ENCODE results near the gene STX16.

STX16 gene

GRCh38 chr20:58650776-58651558, at the start of gene STX16:
Gene STX16, plus strand, starts transcription at chr20:58651283. Its CDS starts 724 bp downstream, at chr20:58652007.
- peak; percentile 74 for DNase-seq (ENCODE audit: low read depth)

DNA sequence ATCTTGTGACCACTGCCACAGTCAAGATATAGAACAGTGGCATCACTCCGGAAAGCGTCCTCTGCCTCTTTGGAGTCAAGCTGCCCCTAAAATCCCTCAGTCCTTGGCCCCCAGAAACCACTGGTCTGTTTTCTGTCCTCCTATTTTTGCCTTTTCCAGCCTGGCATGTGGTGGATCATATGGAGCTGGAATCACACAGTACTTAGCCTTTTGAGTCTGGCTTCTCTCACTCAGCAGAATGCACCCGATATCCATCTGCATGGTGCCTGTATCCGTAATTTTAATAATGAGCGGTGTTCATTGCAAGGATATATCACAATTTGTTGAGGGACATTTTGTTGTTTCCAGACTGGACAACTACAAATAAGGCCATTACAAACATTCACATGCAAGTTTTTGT, 49.0 kb upstream of the STX16 start:
- no peak for DNase-seq (ENCODE audit: low read depth)

GRCh38 chr20:58603721-58604120, 47.4 kb upstream of the STX16 start:
- DNase-seq (ENCODE audit: low read depth) = no peak

DNA sequence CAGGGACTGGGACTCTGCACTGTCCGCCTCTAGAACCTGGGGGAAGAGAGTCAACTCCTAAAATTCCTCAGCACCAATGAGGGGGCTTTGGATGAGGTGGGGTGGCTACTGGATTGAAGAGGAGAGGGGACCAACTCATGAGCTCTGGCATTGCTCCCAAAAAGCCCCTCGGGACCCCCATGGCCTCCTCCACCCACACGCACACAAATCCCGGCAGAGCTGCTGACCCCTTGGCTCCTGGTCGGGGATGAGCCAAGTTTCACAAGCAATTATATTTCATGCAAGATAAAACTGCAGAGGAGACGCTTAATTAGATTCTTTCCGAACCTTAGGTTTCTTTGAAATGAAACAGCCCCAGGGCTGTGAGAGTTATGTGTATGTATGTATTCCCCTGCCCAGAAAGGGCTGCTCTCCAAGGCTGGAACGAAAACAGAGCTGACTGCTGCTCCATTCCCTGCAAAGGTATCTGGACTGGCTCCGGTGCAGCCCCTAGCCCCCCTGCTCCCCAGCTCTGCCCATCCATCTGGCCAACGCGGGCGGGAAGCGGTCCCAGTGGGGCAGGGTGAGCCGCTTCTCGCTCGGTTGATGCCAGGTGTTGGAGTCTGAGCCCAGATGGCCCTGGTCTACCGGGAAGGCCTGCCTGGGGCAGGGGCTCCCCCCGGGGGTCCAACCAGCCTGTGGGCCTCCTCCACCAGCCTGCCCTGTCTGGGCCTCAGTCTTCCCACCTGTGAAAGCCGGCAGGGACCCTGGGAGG, 46.8 kb upstream of the STX16 start:
- DNase-seq (ENCODE audit: low read depth) = no peak

DNA sequence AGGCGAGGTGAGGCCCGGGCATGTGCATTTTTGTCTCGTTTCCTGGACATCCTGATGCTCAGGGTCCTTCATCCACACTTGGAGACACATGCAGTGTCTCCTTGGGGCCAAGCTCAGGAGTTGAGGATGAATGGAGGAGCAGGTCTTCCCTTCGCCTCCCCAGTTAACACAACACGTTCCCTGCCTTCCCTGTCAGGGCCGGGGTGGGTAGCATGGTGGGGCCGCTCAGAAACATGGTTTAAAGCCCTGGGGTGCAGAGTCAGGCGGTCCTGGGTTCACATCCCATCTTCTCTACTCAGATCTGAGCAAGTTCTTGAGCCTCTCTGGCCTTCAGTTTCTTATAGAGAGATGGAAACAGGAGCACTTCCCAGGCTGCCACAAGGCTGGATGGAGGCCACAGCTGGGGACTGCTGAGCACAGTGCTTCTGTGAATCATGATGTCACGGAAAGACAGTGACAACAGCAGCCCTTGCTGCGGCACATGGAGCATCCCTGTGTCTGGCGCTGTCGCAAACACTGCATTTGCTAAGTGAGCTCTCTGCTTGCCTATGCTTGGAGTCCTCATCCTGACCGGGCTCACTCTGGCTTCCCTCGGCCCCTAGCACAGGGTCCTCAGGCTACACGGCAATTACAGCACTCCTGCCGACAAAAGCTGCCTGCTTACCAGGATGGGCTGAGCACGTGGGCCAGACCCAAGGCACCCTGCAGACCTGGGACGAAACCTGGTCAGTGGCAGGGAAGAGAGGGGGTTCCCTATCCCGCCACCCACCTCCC, 45.6 kb upstream of the STX16 start:
- DNase-seq (ENCODE audit: low read depth) = no peak

GRCh38 chr20:58606184-58606583, 44.9 kb upstream of the STX16 start:
- DNase-seq (ENCODE audit: low read depth) = no peak

GRCh38 chr20:58608096-58608840, 42.8 kb upstream of the STX16 start:
- DNase-seq (ENCODE audit: low read depth) = no peak

DNA sequence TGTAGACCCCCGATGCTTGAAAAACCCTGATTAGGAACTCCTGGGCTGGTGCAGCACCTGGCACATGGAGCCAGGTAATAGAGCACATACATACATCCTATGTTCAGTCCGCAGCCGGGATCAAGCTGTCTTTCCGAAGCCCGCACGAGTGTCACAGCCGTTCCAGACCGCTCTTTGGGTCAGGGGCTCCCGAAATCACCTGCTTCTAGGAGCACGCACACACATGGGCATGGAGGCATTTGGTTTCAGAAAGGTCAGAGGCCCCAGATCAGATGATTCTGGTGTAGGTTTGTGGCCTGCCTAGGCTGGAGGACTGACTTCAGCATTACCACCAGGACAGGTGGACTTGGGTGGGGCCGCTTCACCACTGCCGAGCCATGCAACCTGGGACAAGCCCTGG, 42.1 kb upstream of the STX16 start:
- DNase-seq (ENCODE audit: low read depth) = no peak

DNA sequence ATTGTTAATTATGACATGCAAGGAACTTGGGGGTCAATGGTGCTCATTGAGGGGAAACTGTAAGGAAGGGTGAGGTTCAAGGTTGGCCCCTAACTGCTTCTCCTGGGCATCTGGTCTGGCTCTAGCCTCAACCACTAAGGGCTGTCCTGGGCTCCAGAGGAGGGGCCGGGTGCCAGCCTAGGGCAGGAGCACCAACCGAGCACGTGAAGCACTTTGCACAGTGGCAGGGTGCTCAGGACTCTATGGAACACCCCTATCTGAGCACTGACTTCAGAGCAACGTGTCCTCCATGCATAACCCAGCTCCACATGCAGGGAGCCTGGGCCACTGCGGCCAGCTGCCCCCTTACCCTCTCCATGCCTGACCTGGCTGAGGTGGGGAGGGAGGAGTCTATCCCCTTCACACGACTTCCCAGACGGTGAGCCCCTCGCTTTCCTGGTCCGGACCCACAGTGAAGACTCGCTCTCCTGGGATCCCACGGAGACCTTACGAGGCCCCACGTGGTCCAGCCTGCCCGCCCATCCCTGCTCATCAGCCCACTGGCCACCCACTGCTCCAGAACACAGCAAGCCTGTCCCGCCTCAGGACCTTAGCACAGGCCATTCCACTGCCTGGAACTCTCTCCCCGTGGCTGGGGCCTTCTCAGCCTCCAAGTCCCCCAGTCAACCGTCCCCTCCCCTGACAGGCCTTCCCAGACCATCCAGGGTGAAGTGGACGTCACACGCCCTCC, 40.8 kb upstream of the STX16 start:
- DNase-seq (ENCODE audit: low read depth) = no peak

GRCh38 chr20:58610811-58611210, 40.3 kb upstream of the STX16 start:
- no peak for DNase-seq (ENCODE audit: low read depth)

DNA sequence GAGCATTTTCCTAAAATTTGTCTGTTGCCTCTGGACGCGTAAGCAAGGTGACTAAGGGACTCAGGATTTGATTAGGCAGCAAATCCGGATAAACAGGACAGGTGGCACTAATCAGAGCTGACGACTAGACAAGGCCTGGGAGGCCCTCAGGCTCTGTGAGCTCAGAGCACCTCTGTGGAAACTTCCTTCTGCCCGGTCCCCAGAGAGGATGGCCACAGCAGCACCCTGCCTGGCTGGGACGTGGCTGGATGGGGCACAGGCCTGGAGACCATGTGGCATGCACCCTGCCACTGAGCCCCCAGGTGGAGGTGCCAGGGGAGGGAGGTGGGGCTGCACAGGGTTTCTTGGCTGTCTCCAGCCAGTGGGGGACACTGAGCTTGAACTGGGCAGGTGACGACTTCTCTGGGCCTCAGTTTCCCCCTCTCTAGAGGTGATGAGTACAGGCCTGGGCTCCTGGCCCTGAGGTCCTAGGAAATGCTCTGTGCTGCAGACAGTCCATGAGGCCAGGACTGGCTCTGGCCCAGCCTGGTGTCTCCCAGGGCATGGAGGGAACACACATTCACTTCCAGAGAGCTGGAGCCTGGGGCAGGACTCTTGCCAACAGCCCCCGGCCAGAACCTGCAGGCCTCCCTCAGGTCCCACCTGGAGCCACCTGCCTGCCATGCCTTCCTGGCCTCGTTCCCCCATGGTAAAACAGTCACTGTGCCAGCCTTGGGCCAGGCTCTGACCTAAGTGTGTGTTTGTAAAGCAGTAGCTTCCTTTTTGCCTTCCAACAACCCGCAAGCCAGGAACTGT, 39.6 kb upstream of the STX16 start:
- DNase-seq (ENCODE audit: low read depth) = no peak

GRCh38 chr20:58612121-58612691, 38.9 kb upstream of the STX16 start:
- no peak for DNase-seq (ENCODE audit: low read depth)

DNA sequence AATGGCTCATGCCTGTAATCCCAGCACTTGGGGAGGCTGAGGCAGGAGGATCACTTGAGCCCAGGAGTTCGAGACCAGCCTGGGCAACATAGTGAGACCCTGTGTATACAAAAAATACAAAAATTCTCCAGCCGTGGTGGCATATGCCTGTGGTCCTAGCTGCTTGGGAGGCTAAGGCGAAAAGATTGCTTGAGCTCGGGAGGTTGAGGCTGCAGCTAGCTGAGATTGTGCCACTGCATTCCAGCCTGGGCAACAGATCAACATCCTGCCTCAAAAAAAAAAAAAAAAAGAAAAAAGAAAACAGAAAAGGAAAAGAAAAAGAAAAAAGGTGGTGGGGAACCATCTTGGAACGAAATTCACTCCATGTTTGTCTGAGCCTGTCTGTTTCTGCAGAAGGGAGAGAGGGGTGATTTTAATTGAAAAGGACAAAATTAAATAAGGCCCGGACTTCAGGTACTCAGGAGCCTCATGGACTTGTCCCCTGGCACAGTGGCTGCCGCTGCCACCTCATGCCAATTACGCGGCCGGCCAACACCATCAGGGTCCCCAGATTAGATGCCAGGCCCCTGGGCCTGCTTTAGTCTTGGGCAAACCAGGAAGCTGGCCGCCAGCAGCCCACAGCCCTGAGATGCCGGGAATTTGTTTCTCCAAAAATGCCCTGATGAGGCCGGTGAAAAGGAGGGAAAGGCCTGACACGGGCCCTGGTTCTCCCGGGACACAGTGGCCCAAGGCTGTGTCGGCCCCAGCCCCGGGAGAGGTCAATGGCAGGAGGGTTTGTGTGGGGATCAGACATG, 37.8 kb upstream of the STX16 start:
- no peak for DNase-seq (ENCODE audit: low read depth)

DNA sequence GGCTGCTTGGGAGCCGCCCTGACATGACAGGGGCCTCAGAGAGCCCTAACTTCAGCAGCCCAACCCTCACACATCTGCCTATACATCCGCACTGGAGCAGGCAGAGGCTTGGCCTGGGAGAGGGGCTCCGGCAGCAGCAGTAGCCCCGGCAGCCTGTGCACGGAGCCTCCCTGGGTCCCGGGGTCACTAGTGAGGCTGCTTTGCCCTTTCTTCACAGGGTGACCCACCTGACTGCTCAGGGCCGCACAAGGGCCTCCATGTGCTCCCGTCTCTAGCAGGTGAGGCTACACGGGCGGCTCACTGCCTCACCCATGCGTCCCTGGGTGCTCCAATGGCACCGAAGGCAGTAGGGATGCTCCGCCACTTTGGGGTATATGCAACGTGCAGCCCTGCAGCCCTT, 36.7 kb upstream of the STX16 start:
- DNase-seq (ENCODE audit: low read depth) = no peak

DNA sequence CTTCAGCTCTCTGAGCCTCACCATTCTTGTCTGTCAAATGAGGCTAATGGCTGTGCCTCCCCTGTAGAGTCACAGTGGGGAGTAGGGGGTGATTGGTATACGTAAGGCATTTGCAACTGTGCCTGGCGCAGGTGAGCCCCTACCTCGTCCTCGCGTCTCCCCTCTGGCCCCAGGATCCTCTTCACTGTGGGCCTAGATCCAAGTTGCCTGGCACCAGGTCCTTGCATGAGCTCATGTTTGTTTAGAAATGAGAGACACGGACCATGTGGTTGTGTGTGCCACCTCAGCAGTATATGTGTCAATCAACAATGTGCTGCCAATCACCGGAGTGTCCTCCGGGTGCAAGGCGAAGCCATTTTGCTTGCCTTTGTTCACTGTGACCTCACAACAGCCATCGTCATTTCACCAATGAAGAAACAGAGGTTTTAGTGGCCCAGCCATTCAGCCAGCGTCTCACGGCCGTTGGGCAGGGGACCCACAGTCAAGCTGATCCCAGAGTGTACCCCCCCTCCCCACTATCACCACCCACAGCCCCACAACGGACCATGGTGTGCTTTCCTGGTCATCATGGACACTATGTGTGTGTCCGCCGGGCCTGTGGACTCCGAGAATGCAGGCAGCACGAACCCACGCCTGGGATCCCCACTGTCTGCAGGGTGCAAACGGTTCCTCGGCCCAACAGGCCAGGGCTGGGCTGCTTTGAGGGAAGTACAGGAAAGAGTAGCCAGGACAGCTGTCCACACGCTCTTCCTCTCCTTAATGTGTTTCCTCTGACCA, 35.9 kb upstream of the STX16 start:
- DNase-seq (ENCODE audit: low read depth) = no peak

- DNase-seq (ENCODE audit: low read depth) = no peak
These were observed 34.7 kb upstream of the STX16 start for GRCh38 chr20:58616411-58616810.

DNA sequence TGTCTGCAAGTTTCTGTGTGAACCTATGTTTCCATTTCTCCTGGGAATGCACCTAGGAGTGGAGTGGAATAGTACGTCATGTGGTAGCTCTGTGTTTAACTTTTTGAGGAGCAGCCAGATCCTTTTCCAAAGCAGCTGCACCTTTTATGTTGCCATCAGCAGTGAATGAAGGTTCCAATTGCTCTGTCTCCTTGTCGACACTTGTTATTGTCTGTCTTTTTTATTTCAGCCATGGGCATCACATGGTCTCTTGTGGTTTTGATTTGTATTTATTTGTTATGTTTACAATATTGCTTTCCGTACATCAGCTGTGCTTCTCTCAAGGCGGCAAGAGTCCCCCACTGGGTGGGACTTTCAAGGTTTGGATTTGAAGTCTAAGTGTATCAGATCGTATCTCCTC, 33.9 kb upstream of the STX16 start:
- DNase-seq (ENCODE audit: low read depth) = no peak

DNA sequence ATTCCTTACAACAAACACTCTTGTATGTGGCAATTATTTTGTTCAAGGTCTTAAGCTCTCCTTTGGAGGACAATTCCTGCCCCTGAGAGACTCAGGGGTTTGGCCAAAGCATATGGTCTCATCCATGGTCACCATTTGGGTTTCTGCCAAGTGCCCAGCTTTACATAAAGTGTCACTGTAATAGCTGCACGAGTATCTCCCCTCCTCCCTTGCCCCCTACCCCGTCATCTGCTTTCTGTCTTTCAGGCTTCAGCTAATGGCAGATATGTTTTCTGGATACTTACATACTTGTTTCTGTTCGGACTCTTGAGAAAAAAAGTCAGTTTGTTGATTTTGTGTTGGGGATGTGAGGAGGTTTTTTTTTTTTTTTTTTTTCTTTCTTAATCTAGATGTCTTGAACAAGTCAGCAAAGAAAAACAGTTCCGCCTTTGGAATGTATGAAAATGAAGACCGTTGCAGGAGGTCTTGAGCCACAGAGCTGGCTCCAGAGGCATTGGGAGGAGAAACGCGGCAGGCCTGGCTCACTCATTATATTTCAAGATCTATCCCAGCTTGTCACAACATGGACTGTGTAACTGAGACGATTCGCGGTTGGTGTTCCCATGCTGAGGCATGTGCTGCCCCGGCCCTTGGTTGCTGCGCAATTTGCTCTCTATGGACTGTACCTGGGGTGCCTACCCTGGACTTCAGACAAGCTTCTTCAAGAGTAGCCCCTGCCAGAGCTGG, 32.6 kb upstream of the STX16 start:
- no peak for DNase-seq (ENCODE audit: low read depth)
